NCI-H526 treated with DMSO at 0.1 percent for 48 hours (cell line): ENCODE measurements around the gene CEP104.

Experiments
- DNase-seq: peaks from one replicate; lab custom pipeline; 2025; lab: John Stamatoyannopoulos, UW

CEP104 gene

GRCh38 chr1:3856923-3857790 is at the start of gene CEP104, which contains the start of gene DFFB:
TSS of gene CEP104 (minus strand) at chr1:3857211. CDS start at chr1:3852407, 4,804 bp downstream.
TSS of gene DFFB (plus strand) at chr1:3857476. CDS start at chr1:3857604, 128 bp downstream.
- DNase-seq: peak; percentile 97

- no peak for DNase-seq
Observed at GRCh38 chr1:3906672-3907020, 49.6 kb upstream of the CEP104 start.

- DNase-seq: no peak
Observed at GRCh38 chr1:3905953-3906671, 49.1 kb upstream of the CEP104 start.

- no peak for DNase-seq
Observed at GRCh38 chr1:3905266-3905952, 48.4 kb upstream of the CEP104 start.

- no peak for DNase-seq
Observed at GRCh38 chr1:3904843-3905185, 47.8 kb upstream of the CEP104 start.

GRCh38 chr1:3904006-3904842 is 47.2 kb upstream of the CEP104 start:
- DNase-seq: no peak

GRCh38 chr1:3903141-3904005 is 46.4 kb upstream of the CEP104 start:
- no peak for DNase-seq

GRCh38 chr1:3902571-3903091 is 45.6 kb upstream of the CEP104 start:
- no peak for DNase-seq

GRCh38 chr1:3902111-3902511 is 45.1 kb upstream of the CEP104 start:
- DNase-seq: no peak

- peak; percentile 77 for DNase-seq
Observed at GRCh38 chr1:3900969-3901529, 44.0 kb upstream of the CEP104 start.

- peak; percentile 99 for DNase-seq
Observed at GRCh38 chr1:3900150-3900968, 43.3 kb upstream of the CEP104 start, which contains the start of gene C1orf174. TSS of gene C1orf174 (minus strand) at chr1:3900272. CDS start at chr1:3900186, 86 bp downstream.

GRCh38 chr1:3899754-3900149 is 42.7 kb upstream of the CEP104 start:
- no peak for DNase-seq

- DNase-seq: no peak
Observed at GRCh38 chr1:3898994-3899753, 42.2 kb upstream of the CEP104 start.

- DNase-seq: no peak
Observed at GRCh38 chr1:3898475-3898735, 41.4 kb upstream of the CEP104 start.

GRCh38 chr1:3896396-3897000 is 39.5 kb upstream of the CEP104 start:
- no peak for DNase-seq

- no peak for DNase-seq
Observed at GRCh38 chr1:3895951-3896325, 38.9 kb upstream of the CEP104 start.

- no peak for DNase-seq
Observed at GRCh38 chr1:3895279-3895950, 38.4 kb upstream of the CEP104 start.
